Measurements from ENCODE around the gene FAIM2. TPM values are rescaled to one million over a fixed set of nuclear protein-coding genes. Genes with fewer than 3 reads are reported as not detected.
A peak's percentile ranks its signal among the peaks of the same experiment; 100 is the strongest.

The FAIM2 gene
- total RNA-seq, 1 experiment from 2014 or later, result 0.22 TPM

DNA sequence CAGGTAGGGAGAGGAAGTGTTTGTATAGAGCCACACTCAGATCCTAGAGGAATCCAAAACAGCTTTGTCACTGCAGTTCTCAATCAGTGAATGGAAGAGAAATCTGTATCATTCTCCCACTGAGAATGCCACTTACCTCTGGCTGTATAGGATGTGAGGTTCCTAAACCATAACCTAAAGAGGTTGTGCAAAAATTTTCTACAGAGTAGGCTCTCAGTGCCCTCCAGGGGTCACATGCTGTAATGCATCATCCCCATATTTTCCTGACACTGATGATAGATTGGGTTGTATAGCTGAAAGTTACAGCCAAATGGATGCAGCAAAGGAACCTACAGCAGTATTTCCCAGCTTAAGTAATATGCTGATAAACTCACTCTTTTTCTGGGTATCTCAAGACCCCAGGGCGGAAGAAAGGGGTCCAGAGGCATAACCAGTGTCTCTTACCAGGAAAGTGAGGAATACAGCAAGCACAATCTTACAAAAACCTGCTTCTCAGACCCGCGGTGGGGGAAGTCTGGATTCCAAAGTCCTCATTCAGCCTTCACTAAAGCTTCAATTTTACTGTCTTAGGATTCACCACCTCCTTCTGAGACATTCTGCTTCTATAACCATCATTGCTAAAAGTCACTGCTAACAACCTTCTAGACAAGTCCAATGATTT lies 64.6 kb downstream of the FAIM2 start:
- Mint-ChIP-seq H3K27ac (no peak overlapping the region), H3K36me3 (no peaks in the 10 kb centered on the region), H3K4me3 (no peak overlapping the region), H3K27me3 (ENCODE audit: low read depth) (peaks cover 5% of the 10 kb centered on the region), H3K9me3 (no peaks in the 10 kb centered on the region), H3K4me1 (peaks cover 13% of the 10 kb centered on the region)
- peak; percentile 29 for ATAC-seq
- DNase-seq (ENCODE audit: low spot score), result no peak
- POLR2A ChIA-PET, result interaction anchor here (0.6 to 1.2 kb wide), 2 partner anchors 11 to 33 kb away, joined by 4 to 6 read pairs; partner anchors contain the start of gene NCKAP5L
- TF ChIP-seq TCF7 (CRISPR knock-in tag; IDR thresholded peaks at IDR 0.05; ENCODE audit: low read depth), result no peak
- TF ChIP-seq, protein P1, sequence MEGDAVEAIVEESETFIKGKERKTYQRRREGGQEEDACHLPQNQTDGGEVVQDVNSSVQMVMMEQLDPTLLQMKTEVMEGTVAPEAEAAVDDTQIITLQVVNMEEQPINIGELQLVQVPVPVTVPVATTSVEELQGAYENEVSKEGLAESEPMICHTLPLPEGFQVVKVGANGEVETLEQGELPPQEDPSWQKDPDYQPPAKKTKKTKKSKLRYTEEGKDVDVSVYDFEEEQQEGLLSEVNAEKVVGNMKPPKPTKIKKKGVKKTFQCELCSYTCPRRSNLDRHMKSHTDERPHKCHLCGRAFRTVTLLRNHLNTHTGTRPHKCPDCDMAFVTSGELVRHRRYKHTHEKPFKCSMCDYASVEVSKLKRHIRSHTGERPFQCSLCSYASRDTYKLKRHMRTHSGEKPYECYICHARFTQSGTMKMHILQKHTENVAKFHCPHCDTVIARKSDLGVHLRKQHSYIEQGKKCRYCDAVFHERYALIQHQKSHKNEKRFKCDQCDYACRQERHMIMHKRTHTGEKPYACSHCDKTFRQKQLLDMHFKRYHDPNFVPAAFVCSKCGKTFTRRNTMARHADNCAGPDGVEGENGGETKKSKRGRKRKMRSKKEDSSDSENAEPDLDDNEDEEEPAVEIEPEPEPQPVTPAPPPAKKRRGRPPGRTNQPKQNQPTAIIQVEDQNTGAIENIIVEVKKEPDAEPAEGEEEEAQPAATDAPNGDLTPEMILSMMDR (IDR thresholded peaks at IDR 0.05), result peak; percentile 46
- CTCF ChIA-PET, result interaction anchor here (0.6 to 2.2 kb wide), 32 partner anchors 8 to 435 kb away, joined by 3 to 31 read pairs (median 4); partner anchors contain the start of genes NCKAP5L and TMBIM6

DNA sequence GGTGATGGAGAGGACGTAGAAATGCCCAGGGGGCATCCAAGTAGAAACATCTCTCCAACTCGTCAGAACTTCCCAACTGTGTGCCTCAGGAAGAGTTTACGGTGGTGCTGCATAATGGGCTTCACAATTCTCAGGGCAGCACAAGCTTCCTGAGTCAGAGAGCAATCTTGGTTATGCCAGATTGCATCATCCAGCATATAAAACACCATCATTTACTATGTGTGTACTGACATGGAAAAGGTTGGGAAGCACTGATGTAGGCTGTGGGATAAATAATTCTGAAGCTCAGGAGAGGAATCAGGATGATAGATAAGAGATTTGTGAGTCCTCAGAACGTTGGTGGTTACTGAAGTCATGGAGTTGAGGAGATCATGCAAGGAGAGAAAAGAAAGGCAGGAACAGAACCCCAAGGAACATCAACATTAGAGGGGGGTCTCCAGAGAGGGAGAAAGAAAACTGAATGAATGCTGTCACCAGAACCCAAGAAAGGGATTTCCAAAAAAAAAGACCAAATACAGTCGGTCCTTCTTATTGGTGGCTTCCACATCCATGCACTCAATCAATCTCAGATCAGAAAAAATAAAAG lies 70.8 kb downstream of the FAIM2 start:
- no peak for ATAC-seq
- Mint-ChIP-seq H3K9me3 (no peaks in the 10 kb centered on the region), H3K36me3 (no peaks in the 10 kb centered on the region), H3K4me3 (no peak overlapping the region), H3K27ac (no peak overlapping the region), H3K4me1 (peaks cover 7% of the 10 kb centered on the region), H3K27me3 (ENCODE audit: low read depth) (no peaks in the 10 kb centered on the region; the same call in 1 of the 2 replicates)
- ChIA-PET CTCF (no interaction called here), POLR2A (no interaction called here)
- TF ChIP-seq KAT7 (CRISPR knock-in tag; IDR thresholded peaks at IDR 0.05; ENCODE audit: borderline replicate concordance), result no peak
- peak; percentile 75 for TF ChIP-seq GABPB1 (CRISPR knock-in tag; IDR thresholded peaks at IDR 0.05)
- no peak for DNase-seq (ENCODE audit: low spot score)

DNA sequence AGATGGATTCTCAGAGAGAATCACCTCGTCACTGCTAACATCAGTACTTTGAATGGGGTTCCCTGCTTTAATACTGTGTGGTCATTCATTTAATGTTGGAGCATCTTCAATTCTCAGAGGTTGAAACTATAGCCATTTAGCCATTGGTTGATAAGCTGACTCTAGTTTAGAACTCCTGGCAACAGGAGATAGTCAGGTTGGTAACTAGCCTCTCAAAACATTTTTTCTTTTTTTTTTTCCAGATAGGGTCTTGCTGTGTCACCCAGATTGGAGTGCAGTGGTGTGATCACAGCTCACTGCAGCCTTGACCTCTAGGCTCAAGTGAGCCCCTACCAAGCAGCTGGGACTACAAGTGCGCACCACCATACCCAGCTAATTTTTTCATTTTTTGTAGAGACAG lies 72.0 kb downstream of the FAIM2 start:
- H3K36me3 Mint-ChIP-seq, result no peaks in the 10 kb centered on the region
- DNase-seq (ENCODE audit: low spot score), result no peak
- POLR2A ChIA-PET, result no interaction called here
- no peaks in the 10 kb centered on the region for H3K9me3 Mint-ChIP-seq
- H3K27me3 Mint-ChIP-seq (ENCODE audit: low read depth), result no peaks in the 10 kb centered on the region; the same call in 1 of the 2 replicates
- no peak for ATAC-seq
- no peak overlapping the region for H3K4me3 Mint-ChIP-seq
- no peak for TF ChIP-seq FOXJ3 (CRISPR knock-in tag; IDR thresholded peaks at IDR 0.05; ENCODE audit: borderline replicate concordance)
- no peak for TF ChIP-seq NFYB (CRISPR knock-in tag; conservative IDR thresholded peaks at IDR 0.05; ENCODE audit: low read depth)
- TF ChIP-seq, protein P2, sequence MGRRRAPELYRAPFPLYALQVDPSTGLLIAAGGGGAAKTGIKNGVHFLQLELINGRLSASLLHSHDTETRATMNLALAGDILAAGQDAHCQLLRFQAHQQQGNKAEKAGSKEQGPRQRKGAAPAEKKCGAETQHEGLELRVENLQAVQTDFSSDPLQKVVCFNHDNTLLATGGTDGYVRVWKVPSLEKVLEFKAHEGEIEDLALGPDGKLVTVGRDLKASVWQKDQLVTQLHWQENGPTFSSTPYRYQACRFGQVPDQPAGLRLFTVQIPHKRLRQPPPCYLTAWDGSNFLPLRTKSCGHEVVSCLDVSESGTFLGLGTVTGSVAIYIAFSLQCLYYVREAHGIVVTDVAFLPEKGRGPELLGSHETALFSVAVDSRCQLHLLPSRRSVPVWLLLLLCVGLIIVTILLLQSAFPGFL (CRISPR knock-in tag; IDR thresholded peaks at IDR 0.05; ENCODE audit: borderline replicate concordance), result no peak
- TF ChIP-seq ZNF138 (CRISPR knock-in tag; conservative IDR thresholded peaks at IDR 0.05), result no peak
- no peak for TF ChIP-seq JUN (CRISPR knock-in tag; IDR thresholded peaks at IDR 0.05)
- peaks cover 13% of the 10 kb centered on the region for H3K4me1 Mint-ChIP-seq
- CTCF ChIA-PET, result interaction anchor here (1.7 kb wide), 1 partner anchor 53 kb away, joined by 4 read pairs; no protein-coding TSS in a partner anchor
- H3K27ac Mint-ChIP-seq, result no peak overlapping the region

DNA sequence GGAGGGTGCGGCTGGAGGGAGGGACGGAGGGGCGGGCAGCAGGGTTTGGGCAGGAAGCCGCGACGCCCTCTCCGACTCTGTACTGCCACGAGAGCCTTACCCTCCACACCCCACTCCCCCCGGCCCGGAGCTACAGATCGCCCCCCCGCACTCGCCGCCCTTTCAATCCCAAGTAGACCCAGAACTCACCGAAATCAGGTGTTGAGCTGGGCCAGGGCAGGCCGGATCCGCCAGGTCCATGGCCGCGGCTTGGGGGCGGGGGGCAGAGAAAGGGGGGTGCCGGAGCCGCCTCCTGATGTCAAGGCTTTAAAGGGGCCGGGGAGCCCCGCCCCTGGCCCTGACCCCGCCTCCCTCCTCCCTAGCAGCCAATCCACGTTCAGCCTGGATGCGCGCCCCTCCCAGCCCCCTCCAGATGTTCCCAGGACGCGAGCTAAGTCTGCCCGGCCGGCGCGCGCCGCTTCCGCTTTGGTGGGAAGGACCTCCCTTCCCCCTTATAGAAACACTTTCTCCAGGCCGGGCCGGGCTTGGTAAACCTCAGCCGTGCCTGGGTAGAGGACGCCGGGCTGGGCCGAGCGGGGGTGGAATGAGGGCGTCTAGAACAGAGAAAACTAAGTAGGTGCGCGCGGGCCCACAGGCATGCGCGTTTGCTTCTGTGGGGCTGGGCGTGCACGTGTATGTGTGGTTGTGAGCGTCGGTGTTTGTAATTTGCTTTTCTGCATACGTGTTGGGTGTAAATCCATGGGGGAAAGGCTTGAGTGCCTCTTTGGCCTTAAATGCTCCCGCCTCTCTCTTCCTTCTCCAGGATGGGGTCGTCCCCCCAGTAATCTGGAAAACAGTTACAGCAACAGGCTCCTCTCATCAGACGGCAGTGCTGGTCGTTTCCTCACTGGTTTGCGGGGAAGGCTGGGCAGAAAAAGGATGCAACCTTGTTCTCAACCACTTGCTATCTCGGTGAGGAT lies 75.3 kb downstream of the FAIM2 start, which contains the start of gene NCKAP5L:
NCKAP5L (minus strand) TSS at position 281 of the 959 bp plus-strand sequence. CDS start 24,369 bp downstream, outside the sequence.
- ATAC-seq (peak; percentile 89), DNase-seq (ENCODE audit: low spot score) (peak; percentile 97)
- TF ChIP-seq JUN (CRISPR knock-in tag; IDR thresholded peaks at IDR 0.05), result no peak
- TF ChIP-seq, protein P3, sequence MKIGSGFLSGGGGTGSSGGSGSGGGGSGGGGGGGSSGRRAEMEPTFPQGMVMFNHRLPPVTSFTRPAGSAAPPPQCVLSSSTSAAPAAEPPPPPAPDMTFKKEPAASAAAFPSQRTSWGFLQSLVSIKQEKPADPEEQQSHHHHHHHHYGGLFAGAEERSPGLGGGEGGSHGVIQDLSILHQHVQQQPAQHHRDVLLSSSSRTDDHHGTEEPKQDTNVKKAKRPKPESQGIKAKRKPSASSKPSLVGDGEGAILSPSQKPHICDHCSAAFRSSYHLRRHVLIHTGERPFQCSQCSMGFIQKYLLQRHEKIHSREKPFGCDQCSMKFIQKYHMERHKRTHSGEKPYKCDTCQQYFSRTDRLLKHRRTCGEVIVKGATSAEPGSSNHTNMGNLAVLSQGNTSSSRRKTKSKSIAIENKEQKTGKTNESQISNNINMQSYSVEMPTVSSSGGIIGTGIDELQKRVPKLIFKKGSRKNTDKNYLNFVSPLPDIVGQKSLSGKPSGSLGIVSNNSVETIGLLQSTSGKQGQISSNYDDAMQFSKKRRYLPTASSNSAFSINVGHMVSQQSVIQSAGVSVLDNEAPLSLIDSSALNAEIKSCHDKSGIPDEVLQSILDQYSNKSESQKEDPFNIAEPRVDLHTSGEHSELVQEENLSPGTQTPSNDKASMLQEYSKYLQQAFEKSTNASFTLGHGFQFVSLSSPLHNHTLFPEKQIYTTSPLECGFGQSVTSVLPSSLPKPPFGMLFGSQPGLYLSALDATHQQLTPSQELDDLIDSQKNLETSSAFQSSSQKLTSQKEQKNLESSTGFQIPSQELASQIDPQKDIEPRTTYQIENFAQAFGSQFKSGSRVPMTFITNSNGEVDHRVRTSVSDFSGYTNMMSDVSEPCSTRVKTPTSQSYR (CRISPR knock-in tag; IDR thresholded peaks at IDR 0.05), result 0 out of 2 replicates have a peak, but pooled peaks have one; percentile 25
- TF ChIP-seq NR2C2 (CRISPR knock-in tag; IDR thresholded peaks at IDR 0.05), result no peak
- 0 out of 2 replicates have a peak, but pooled peaks have one; percentile 48 for TF ChIP-seq ZNF219 (CRISPR knock-in tag; IDR thresholded peaks at IDR 0.05; ENCODE audit: borderline replicate concordance)
- TF ChIP-seq, protein P4, sequence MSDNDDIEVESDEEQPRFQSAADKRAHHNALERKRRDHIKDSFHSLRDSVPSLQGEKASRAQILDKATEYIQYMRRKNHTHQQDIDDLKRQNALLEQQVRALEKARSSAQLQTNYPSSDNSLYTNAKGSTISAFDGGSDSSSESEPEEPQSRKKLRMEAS (CRISPR knock-in tag; IDR thresholded peaks at IDR 0.05), result peak; percentile 69
- TF ChIP-seq, protein P5, sequence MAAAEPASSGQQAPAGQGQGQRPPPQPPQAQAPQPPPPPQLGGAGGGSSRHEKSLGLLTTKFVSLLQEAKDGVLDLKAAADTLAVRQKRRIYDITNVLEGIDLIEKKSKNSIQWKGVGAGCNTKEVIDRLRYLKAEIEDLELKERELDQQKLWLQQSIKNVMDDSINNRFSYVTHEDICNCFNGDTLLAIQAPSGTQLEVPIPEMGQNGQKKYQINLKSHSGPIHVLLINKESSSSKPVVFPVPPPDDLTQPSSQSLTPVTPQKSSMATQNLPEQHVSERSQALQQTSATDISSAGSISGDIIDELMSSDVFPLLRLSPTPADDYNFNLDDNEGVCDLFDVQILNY (CRISPR knock-in tag; IDR thresholded peaks at IDR 0.05), result peak; percentile 61; the same call in 1 of the 2 replicates
- TF ChIP-seq SP1 (CRISPR knock-in tag; conservative IDR thresholded peaks at IDR 0.05), result peak; percentile 60; the same call in 1 of the 2 replicates
- TF ChIP-seq ETV6 (CRISPR knock-in tag; IDR thresholded peaks at IDR 0.05), result peak; percentile 77; the same call in 1 of the 2 replicates
- Mint-ChIP-seq H3K36me3 (no peaks in the 10 kb centered on the region), H3K9me3 (no peaks in the 10 kb centered on the region), H3K4me3 (peak within 1 kb of the TSS; percentile 93), H3K4me1 (peaks cover 33% of the 10 kb centered on the region), H3K27me3 (ENCODE audit: low read depth) (no peaks in the 10 kb centered on the region; the same call in 1 of the 2 replicates), H3K27ac (peak within 1 kb of the TSS; percentile 100)
- ChIA-PET POLR2A (interaction anchor here (0.5 to 1.4 kb wide), 15 partner anchors 11 to 1229 kb away, joined by 3 to 7 read pairs (median 3); partner anchors contain the start of gene TMBIM6), CTCF (interaction anchor here (0.6 to 4.8 kb wide), 19 partner anchors 10 to 531 kb away, joined by 3 to 33 read pairs (median 5); partner anchors contain the start of genes BCDIN3D, RACGAP1 and TMBIM6)
